B cell (primary cell): ENCODE measurements around the gene PLD1. TPM values are rescaled to one million over a fixed set of nuclear protein-coding genes. Genes with fewer than 3 reads are reported as not detected.

Experiments
- ATAC-seq: fragments of 200-7000 bp; cut with Tn5 transposase; one replicate; pipeline ENCODE4 v1.10.0; 2021; ENCODE audit warnings: low read depth, mild to moderate bottlenecking, moderate number of reproducible peaks, moderate library complexity
- CTCF ChIA-PET: fragments of 350-600 bp; sonication (Branson Sonifier 250); formaldehyde crosslinking; loops from one replicate; lab custom pipeline; 2021; ENCODE audit warnings: antibody characterized with exemption, inconsistent platforms; lab: Charles Lee
- POLR2A ChIA-PET: fragments of 350-600 bp; sonication (Branson Sonifier 250); formaldehyde crosslinking; loops from one replicate; lab custom pipeline; 2021; ENCODE audit warnings: antibody characterized with exemption; lab: Charles Lee
- DNase-seq: peaks from one replicate; pipeline ENCODE4 v3.0.0; 2013
- H2AFZ ChIP-seq: 2 replicates; pipeline ENCODE4 v1.6.1; 2012; ENCODE audit warnings: mild to moderate bottlenecking, low read depth, low read length; ENCODE audit not compliant: insufficient read depth, poor library complexity, severe bottlenecking
- H3K27ac ChIP-seq, 2 donors: 1 replicate in 1 of 2; 2 replicates in 1 of 2; pipeline ENCODE4 v1.5.1; 2012 to 2013; ENCODE audit warnings: low read length in 2 of 2, mild to moderate bottlenecking in 2 of 2, moderate library complexity in 1 of 2
- H3K27me3 ChIP-seq, 4 experiments: fragments of 200-600 bp in 1 of 4; sonication (generic) in 1 of 4; replicated peaks in 1 of 4; 1 replicate in 2 of 4; 2 replicates in 2 of 4; pipeline versions ENCODE4 v1.6.1 to v1.7.0; 2013 to 2016; ENCODE audit warnings: low read length in 3 of 4, mild to moderate bottlenecking in 2 of 4, mixed read lengths in 1 of 4, moderate library complexity in 1 of 4; ENCODE audit not compliant: insufficient read depth in 4 of 4, control insufficient read depth in 3 of 4; ENCODE audit errors: control extremely low read depth in 1 of 4
- H3K36me3 ChIP-seq, 2 experiments: replicated peaks in 1 of 2; 1 replicate in 1 of 2; 2 replicates in 1 of 2; pipeline versions ENCODE4 v1.6.1 to v1.7.1; 2013; ENCODE audit warnings: low read length in 1 of 2; ENCODE audit not compliant: insufficient read depth in 2 of 2, control insufficient read depth in 1 of 2; ENCODE audit errors: control extremely low read depth in 1 of 2, extremely low read depth in 1 of 2
- H3K4me1 ChIP-seq, 2 donors: fragments of 200-600 bp in 1 of 2; sonication (generic) in 1 of 2; 1 replicate in 1 of 2; 2 replicates in 1 of 2; pipeline versions ENCODE4 v1.5.1 to v1.6.1; 2013 to 2017; ENCODE audit warnings: low read length in 2 of 2; ENCODE audit not compliant: control insufficient read depth in 2 of 2, insufficient read depth in 2 of 2
- H3K4me2 ChIP-seq: replicated peaks from 2 replicates; pipeline ENCODE3; 2012; ENCODE audit warnings: mild to moderate bottlenecking, low read depth, low read length; ENCODE audit not compliant: poor library complexity, severe bottlenecking
- H3K4me3 ChIP-seq, 5 experiments: fragments of 200-600 bp in 1 of 5; sonication (generic) in 1 of 5; 1 replicate in 3 of 5; 2 replicates in 2 of 5; pipeline versions ENCODE4 v1.5.1 to v1.7.0; 2011 to 2016; ENCODE audit warnings: low read length in 4 of 5, mild to moderate bottlenecking in 4 of 5, low read depth in 2 of 5, control low read depth in 1 of 5, moderate library complexity in 1 of 5; ENCODE audit not compliant: insufficient read depth in 1 of 5; ENCODE audit errors: control extremely low read depth in 1 of 5, extremely low read depth in 1 of 5
- H3K79me2 ChIP-seq: fragments of 200-600 bp; sonication (generic); one replicate; pipeline ENCODE4 v1.6.0; 2016; ENCODE audit warnings: low read length; ENCODE audit not compliant: control insufficient read depth, insufficient read depth
- H3K9ac ChIP-seq: fragments of 200-600 bp; sonication (generic); 2 replicates; pipeline ENCODE4 v1.6.1; 2017; ENCODE audit warnings: mild to moderate bottlenecking, low read length, moderate library complexity
- H3K9me3 ChIP-seq, 3 donors: one replicate each; pipeline versions ENCODE4 v1.6.1 to v1.7.1; 2013; ENCODE audit warnings: low read length in 2 of 3; ENCODE audit not compliant: control insufficient read depth in 2 of 3, insufficient read depth in 1 of 3; ENCODE audit errors: control extremely low read depth in 1 of 3
- H4K20me1 ChIP-seq: 2 replicates; pipeline ENCODE4 v1.6.0; 2012; ENCODE audit warnings: mild to moderate bottlenecking, low read length; ENCODE audit not compliant: insufficient read depth, control insufficient read depth, poor library complexity, severe bottlenecking
- H3K27ac Mint-ChIP-seq: one replicate; pipeline ENCODE4 v1.8.0; 2021; ENCODE audit warnings: mixed read lengths
- H3K27me3 Mint-ChIP-seq: one replicate; pipeline ENCODE4 v1.8.0; 2021; ENCODE audit warnings: mixed read lengths
- H3K4me1 Mint-ChIP-seq: one replicate; pipeline ENCODE4 v1.8.0; 2021; ENCODE audit warnings: mixed read lengths
- H3K4me3 Mint-ChIP-seq: one replicate; pipeline ENCODE4 v1.8.0; 2021; ENCODE audit warnings: mixed read lengths
- H3K9me3 Mint-ChIP-seq: one replicate; pipeline ENCODE4 v1.8.0; 2022; ENCODE audit warnings: mixed read lengths; ENCODE audit not compliant: insufficient read depth
- EZH2 ChIP-seq: IDR thresholded peaks from 2 replicates; pipeline ENCODE4 v1.6.1; 2012; ENCODE audit warnings: borderline replicate concordance, low read depth, mild to moderate bottlenecking, moderate library complexity, low read length; ENCODE audit not compliant: insufficient read depth, poor library complexity, severe bottlenecking
- WGBS: methylation state at CpG from one replicate; pipeline ENCODE4 v1.1.5; 2013; ENCODE audit warnings: missing lambda C conversion rate; ENCODE audit not compliant: insufficient coverage; 5-methylcytosine and 5-hydroxymethylcytosine counted together
- intact Hi-C: fragments of 100-400 bp; cut with micrococcal nuclease; formaldehyde crosslinking; loops from one replicate; pipeline ENCODE4 v1.10.0; 2022
- polyA plus RNA-seq: library from polyadenylated mRNA; depleted of rRNA; stranded (reverse); fragments of >200 nt; gene quantifications from 2 replicates; pipeline ENCODE4 v1.2.3, GENCODE V29; 2012
- total RNA-seq, 2 donors: library from RNA; stranded (reverse); fragments of 120-200 nt in 1 of 2; gene quantifications; 1 replicate in 1 of 2; 2 replicates in 1 of 2; pipeline versions ENCODE4 v1.2.3 to v1.2.4, GENCODE V29; 2013 to 2022
- TF ChIP-seq, protein P1 (sequence below): fragments of 200-600 bp; IDR thresholded peaks from one replicate; pipeline ENCODE4 v1.8.0; 2022; ENCODE audit warnings: antibody characterized with exemption, mild to moderate bottlenecking

Gene PLD1
- total and polyA plus RNA-seq, 2 donors (not counting 1 experiment from before 2014, with no cell fraction given): 0.24 to 0.52 TPM

DNA sequence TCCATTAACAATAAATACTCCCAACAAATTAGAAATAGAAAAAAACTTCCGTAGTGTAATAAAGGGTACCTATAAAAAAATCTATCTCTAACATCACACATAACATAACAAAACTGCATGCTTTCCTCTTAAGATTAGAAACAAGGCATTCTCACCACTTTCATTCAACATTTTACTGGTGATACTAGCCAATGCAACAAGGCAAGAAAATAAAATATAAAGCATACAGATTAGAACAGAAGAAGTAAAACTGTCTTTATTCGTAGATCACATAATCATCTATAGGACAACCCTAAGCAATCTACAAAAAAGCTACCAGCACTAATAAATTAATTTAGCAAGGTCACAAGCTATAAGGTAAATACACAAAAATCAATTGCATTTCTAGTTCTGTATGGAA, 107.1 kb downstream of the PLD1 start:
- H3K36me3 ChIP-seq: no peaks in the 10 kb centered on the region
- H3K9ac ChIP-seq: no peak overlapping the region
- H3K27ac ChIP-seq: no peak overlapping the region
- Mint-ChIP-seq H3K27me3 (no peaks in the 10 kb centered on the region), H3K4me3 (no peak overlapping the region), H3K9me3 (no peaks in the 10 kb centered on the region), H3K4me1 (no peaks in the 10 kb centered on the region), H3K27ac (no peak overlapping the region)
- no peaks in the 10 kb centered on the region for H3K79me2 ChIP-seq
- no peaks in the 10 kb centered on the region for H3K4me1 ChIP-seq
- H3K4me2 ChIP-seq: no peak overlapping the region
- ChIA-PET POLR2A (no interaction called here), CTCF (no interaction called here)
- H3K27me3 ChIP-seq: no peaks in the 10 kb centered on the region
- no peak for ATAC-seq
- H3K4me3 ChIP-seq: no peak overlapping the region
- intact Hi-C loops: no loop called here
- no peak for TF ChIP-seq EZH2
- TF ChIP-seq, protein P1, sequence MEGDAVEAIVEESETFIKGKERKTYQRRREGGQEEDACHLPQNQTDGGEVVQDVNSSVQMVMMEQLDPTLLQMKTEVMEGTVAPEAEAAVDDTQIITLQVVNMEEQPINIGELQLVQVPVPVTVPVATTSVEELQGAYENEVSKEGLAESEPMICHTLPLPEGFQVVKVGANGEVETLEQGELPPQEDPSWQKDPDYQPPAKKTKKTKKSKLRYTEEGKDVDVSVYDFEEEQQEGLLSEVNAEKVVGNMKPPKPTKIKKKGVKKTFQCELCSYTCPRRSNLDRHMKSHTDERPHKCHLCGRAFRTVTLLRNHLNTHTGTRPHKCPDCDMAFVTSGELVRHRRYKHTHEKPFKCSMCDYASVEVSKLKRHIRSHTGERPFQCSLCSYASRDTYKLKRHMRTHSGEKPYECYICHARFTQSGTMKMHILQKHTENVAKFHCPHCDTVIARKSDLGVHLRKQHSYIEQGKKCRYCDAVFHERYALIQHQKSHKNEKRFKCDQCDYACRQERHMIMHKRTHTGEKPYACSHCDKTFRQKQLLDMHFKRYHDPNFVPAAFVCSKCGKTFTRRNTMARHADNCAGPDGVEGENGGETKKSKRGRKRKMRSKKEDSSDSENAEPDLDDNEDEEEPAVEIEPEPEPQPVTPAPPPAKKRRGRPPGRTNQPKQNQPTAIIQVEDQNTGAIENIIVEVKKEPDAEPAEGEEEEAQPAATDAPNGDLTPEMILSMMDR: no peak
- H4K20me1 ChIP-seq: no peaks in the 10 kb centered on the region
- WGBS: no CpG with 5 or more reads among the region's 2 CpGs
- no peak for DNase-seq
- no peak overlapping the region for H2AFZ ChIP-seq
- H3K9me3 ChIP-seq: peaks cover 0 to 5% (median 4%) of the 10 kb centered on the region in 3 donors

DNA sequence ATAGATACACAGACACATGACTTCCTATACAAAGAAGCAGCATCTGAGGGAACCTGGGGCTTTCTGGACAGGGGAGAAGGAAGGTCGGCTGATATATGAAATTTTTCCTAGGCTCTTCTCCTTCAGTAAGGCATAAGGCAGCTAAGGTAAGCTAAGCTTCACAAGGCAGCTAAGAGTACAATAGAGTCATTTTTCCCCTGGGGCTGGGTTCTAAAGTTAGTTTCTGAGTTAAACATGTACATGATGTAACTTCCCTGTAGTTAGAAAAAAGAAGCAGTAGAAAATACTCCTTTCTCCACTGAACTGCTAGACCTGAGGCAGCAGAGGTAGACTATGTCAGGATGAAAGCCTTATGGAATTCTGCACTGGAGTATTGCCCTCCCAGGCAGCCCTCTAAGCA, 109.6 kb downstream of the PLD1 start:
- intact Hi-C loops: no loop called here
- TF ChIP-seq, protein P1: no peak
- TF ChIP-seq EZH2: no peak
- peaks cover 0 to 5% (median 4%) of the 10 kb centered on the region in 3 donors for H3K9me3 ChIP-seq
- no peak overlapping the region for H3K4me2 ChIP-seq
- WGBS: no CpG with 5 or more reads among the region's 1 CpG
- ChIA-PET POLR2A (no interaction called here), CTCF (no interaction called here)
- no peak overlapping the region for H2AFZ ChIP-seq
- DNase-seq (no peak), ATAC-seq (no peak)
- H3K36me3 ChIP-seq: no peaks in the 10 kb centered on the region
- H3K4me3 ChIP-seq: no peak overlapping the region
- Mint-ChIP-seq H3K27me3 (peaks cover 6% of the 10 kb centered on the region), H3K9me3 (no peaks in the 10 kb centered on the region), H3K27ac (no peak overlapping the region), H3K4me1 (no peaks in the 10 kb centered on the region), H3K4me3 (no peak overlapping the region)
- no peak overlapping the region for H3K9ac ChIP-seq
- H3K79me2 ChIP-seq: no peaks in the 10 kb centered on the region
- no peak overlapping the region for H3K27ac ChIP-seq
- H3K27me3 ChIP-seq: no peaks in the 10 kb centered on the region
- no peaks in the 10 kb centered on the region for H4K20me1 ChIP-seq
- H3K4me1 ChIP-seq: no peaks in the 10 kb centered on the region
